A549 (cell line): ENCODE results near the gene TOE1.

ENCODE experiments used
- ATOH8 ChIP-seq: fragments of 250-450 bp; sonication (Bioruptor Pico); IDR thresholded peaks from 2 replicates; pipeline ENCODE4 v1.5.0; 2020; ENCODE audit warnings: low read depth, mild to moderate bottlenecking, moderate library complexity
- CEBPB ChIP-seq, 2 experiments: fragments of >200 bp in 1 of 2; sonication (Bioruptor Twin) in 1 of 2; formaldehyde crosslinking in 1 of 2; IDR thresholded peaks; 2 replicates each; pipeline ENCODE4 v1.6.1; 2012 to 2016
- CTCF ChIP-seq: fragments of >200 bp; sonication (Bioruptor Twin); formaldehyde crosslinking; IDR thresholded peaks from 3 replicates; pipeline ENCODE4 v1.5.1; 2016
- POLR2A ChIP-seq: IDR thresholded peaks from 2 replicates; pipeline ENCODE4 v1.6.1; 2012; ENCODE audit warnings: mild to moderate bottlenecking, low read length

DNA sequence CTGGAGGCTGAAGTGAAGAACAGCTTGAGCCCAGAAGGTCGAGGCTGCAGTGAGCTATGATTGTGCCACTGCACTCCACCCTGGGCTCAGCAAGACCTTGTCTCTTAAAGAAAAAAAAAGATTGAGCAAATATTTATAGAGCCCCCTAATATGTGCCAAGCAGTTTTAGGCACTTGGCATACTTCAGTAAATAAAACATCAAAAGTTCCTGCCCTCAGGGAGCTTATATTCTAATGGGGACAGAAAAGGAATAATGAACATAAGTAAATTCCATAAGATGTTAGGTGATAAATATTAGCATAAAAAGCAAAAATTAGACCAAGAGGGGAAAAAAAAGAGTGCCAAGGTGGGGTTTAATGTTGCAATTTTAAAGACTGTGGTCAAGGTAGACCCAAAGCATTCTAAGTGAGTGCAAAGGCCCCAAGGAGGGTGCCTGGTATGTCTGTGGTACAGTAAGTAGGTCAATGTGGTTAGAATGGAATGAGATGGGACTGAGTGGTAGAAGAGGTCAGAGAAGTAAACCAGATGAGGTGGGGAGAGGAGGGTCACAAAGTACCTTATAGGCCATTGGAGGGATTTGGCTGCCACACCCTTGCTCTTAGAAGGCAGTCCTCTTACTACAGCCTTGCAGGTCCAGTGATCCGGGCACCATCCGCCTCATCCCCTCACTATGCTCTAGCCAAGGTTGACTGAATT, 2.2 kb upstream of the TOE1 start:
- TF ChIP-seq CEBPB (IDR thresholded peaks at IDR 0.05) (no peak), CTCF (no peak), ATOH8 (CRISPR knock-in tag) (no peak), POLR2A (no peak)
